HCT116 (cell line): Measurements from ENCODE around the gene PPM1A.

Experiments used
- CTCF ChIP-seq, 3 experiments: fragments of 200-600 bp in 1 of 3; sonication (generic) in 1 of 3; IDR thresholded peaks in 2 of 3; conservative IDR thresholded peaks in 1 of 3; 2 replicates each; pipeline ENCODE4 v1.5.1; 2012 to 2017; ENCODE audit warnings: low read depth in 2 of 3, low read length in 2 of 3, antibody characterized with exemption in 1 of 3, borderline replicate concordance in 1 of 3, control low read depth in 1 of 3, mild to moderate bottlenecking in 1 of 3, mixed read lengths in 1 of 3, mixed run types in 1 of 3, moderate library complexity in 1 of 3; ENCODE audit not compliant: insufficient read depth in 1 of 3
- REST ChIP-seq: IDR thresholded peaks from 2 replicates; pipeline ENCODE4 v1.6.1; 2012; ENCODE audit warnings: low read depth
- TCF7L2 ChIP-seq: IDR thresholded peaks from 2 replicates; pipeline ENCODE4 v1.7.0; 2011; ENCODE audit warnings: borderline replicate concordance, inconsistent platforms; ENCODE audit not compliant: insufficient read depth, insufficient read length; ENCODE audit errors: extremely low read depth

GRCh38 chr14:60331201-60332045 is 82.4 kb downstream of the PPM1A start:
- TF ChIP-seq REST (no peak), TCF7L2 (peak; percentile 57), CTCF (IDR thresholded peaks at IDR 0.05 in 2 of 3, conservative IDR thresholded peaks at IDR 0.05 in 1 of 3; ENCODE audit: borderline replicate concordance in 1 of 3, insufficient read depth in 1 of 3, low read depth in 2 of 3, low read length in 2 of 3) (peak; percentile 69 to 91 (median 80); a peak in 5 of 6 replicates)
